ENCODE results near the gene BRSK1.

- TF ChIP-seq POLR2AphosphoS5 (IDR thresholded peaks at IDR 0.05; ENCODE audit: low read depth, low read length), result no peak
- TF ChIP-seq, protein P1, sequence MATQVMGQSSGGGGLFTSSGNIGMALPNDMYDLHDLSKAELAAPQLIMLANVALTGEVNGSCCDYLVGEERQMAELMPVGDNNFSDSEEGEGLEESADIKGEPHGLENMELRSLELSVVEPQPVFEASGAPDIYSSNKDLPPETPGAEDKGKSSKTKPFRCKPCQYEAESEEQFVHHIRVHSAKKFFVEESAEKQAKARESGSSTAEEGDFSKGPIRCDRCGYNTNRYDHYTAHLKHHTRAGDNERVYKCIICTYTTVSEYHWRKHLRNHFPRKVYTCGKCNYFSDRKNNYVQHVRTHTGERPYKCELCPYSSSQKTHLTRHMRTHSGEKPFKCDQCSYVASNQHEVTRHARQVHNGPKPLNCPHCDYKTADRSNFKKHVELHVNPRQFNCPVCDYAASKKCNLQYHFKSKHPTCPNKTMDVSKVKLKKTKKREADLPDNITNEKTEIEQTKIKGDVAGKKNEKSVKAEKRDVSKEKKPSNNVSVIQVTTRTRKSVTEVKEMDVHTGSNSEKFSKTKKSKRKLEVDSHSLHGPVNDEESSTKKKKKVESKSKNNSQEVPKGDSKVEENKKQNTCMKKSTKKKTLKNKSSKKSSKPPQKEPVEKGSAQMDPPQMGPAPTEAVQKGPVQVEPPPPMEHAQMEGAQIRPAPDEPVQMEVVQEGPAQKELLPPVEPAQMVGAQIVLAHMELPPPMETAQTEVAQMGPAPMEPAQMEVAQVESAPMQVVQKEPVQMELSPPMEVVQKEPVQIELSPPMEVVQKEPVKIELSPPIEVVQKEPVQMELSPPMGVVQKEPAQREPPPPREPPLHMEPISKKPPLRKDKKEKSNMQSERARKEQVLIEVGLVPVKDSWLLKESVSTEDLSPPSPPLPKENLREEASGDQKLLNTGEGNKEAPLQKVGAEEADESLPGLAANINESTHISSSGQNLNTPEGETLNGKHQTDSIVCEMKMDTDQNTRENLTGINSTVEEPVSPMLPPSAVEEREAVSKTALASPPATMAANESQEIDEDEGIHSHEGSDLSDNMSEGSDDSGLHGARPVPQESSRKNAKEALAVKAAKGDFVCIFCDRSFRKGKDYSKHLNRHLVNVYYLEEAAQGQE (IDR thresholded peaks at IDR 0.05; ENCODE audit: insufficient read depth in 1 of 2, low read depth in 2 of 2, low read length in 2 of 2), result no peak
- no peak for TF ChIP-seq FOXP2 (optimal IDR thresholded peaks at IDR 0.05; ENCODE audit: borderline replicate concordance, extremely low read depth, extremely low read length, insufficient read depth)
- TF ChIP-seq SIN3A (IDR thresholded peaks at IDR 0.05; ENCODE audit: borderline replicate concordance, insufficient read depth, low read length), result no peak
- TF ChIP-seq TAF1 (IDR thresholded peaks at IDR 0.05; ENCODE audit: borderline replicate concordance, insufficient read depth, low read length), result no peak
Measured at GRCh38 chr19:55358493-55358892, 74.7 kb downstream of the BRSK1 start.
